Measurements from ENCODE around the gene TMEM88.

DNA sequence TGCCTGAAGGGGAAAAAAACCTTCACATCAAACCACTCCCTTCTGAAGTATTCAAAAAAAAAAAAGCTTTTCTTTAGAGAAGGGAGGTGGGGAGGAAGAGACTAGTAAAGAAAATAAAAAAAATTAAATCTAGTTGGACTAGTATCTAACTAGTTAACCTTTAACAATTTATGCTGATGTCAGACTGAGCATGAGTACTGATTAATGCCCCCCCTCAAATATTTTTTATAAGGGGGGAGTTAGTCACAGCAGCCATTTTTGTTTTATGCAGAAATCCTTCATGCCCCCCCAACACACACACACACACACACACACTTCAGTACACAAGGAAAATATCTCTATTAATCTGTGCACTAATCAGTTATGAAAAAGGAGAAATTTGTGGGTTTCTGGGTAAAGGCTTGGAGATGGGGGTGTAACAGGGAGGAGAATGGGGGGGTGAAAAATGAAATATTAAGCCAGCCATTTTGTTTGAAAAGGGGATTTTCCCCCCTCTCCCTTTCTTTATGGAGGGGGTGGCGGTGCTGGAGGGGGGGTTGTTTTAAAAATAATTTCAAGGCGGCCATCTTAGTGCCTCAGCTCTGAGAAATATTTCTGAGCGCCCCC, 29.0 kb downstream of the TMEM88 start:
- TF ChIP-seq, protein P1, sequence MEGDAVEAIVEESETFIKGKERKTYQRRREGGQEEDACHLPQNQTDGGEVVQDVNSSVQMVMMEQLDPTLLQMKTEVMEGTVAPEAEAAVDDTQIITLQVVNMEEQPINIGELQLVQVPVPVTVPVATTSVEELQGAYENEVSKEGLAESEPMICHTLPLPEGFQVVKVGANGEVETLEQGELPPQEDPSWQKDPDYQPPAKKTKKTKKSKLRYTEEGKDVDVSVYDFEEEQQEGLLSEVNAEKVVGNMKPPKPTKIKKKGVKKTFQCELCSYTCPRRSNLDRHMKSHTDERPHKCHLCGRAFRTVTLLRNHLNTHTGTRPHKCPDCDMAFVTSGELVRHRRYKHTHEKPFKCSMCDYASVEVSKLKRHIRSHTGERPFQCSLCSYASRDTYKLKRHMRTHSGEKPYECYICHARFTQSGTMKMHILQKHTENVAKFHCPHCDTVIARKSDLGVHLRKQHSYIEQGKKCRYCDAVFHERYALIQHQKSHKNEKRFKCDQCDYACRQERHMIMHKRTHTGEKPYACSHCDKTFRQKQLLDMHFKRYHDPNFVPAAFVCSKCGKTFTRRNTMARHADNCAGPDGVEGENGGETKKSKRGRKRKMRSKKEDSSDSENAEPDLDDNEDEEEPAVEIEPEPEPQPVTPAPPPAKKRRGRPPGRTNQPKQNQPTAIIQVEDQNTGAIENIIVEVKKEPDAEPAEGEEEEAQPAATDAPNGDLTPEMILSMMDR (IDR thresholded peaks at IDR 0.05): no peak
- TF ChIP-seq POLR2A (IDR thresholded peaks at IDR 0.05): no peak

Data from testis (tissue), 2 donors.